Epithelial cell of proximal tubule (primary cell): ENCODE measurements around the gene ZNHIT1. TPM values are rescaled to one million over a fixed set of nuclear protein-coding genes. Genes with fewer than 3 reads are reported as not detected.

Experiments
- DNase-seq: peaks from one replicate; pipeline ENCODE4 v3.0.0-alpha.2; 2011; ENCODE audit warnings: low read depth
- H3K4me3 ChIP-seq: 2 replicates; pipeline ENCODE4 v1.5.1; 2011; ENCODE audit warnings: low read depth, mild to moderate bottlenecking, low read length
- total RNA-seq: library from RNA; depleted of rRNA; stranded (reverse); fragments of >200 nt; gene quantifications from 2 replicates; pipeline ENCODE4 v1.2.3, GENCODE V29; 2015
- TF ChIP-seq, protein P1 (sequence below): conservative IDR thresholded peaks from 2 replicates; pipeline ENCODE4 v1.5.1; 2012; ENCODE audit warnings: low read depth, mild to moderate bottlenecking, low read length

ZNHIT1 gene
- total RNA-seq, 1 donor from 2014 or later, result 129 TPM

DNA sequence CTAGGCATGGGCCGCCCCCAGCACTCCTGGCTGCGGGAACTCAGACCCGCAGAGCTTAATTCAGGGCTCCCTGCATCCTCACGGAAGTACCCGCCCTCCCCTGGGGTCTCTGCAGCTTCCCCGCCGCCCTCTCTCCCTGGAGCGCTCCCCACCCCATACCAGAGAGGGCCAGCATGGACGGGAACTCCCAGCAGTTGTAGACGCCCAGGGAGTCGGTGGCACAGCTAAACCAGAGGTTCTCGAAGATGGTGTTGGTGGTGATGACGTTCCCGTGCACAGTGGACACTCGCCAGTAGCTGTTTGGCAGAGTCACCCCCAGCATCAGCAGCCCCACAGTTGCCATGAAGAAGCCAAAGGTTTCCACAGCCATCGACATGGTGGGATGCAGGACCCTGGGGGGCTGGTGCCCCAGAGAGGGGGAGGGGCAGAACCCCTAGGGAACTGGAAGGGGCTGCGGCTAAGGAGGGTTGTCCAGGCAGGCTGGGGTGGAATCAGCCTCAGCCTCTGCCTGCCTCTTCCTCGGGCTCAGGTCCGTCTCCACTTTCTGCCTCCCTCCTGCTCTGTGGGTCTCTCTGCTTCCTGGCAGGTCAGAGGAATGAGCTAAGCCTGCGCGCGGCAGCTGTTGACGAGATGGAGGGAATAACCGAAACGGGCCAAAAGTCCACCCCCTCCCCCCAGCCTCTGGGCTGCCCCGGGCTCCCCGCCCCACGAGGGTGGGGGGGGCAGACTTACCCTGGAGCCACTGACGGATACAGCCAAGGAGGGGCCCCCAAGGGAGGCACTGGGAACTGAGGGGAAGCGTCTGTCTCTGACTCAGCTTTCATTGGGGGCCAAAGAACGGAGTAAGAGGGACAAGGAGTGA lies 19.5 kb downstream of the ZNHIT1 start, which contains the start of gene CLDN15:
Gene CLDN15, minus strand, starts transcription at position 597 of the 862 bp plus-strand sequence. Its CDS starts 221 bp downstream, at position 376.
- DNase-seq, result no peak
- TF ChIP-seq, protein P1, sequence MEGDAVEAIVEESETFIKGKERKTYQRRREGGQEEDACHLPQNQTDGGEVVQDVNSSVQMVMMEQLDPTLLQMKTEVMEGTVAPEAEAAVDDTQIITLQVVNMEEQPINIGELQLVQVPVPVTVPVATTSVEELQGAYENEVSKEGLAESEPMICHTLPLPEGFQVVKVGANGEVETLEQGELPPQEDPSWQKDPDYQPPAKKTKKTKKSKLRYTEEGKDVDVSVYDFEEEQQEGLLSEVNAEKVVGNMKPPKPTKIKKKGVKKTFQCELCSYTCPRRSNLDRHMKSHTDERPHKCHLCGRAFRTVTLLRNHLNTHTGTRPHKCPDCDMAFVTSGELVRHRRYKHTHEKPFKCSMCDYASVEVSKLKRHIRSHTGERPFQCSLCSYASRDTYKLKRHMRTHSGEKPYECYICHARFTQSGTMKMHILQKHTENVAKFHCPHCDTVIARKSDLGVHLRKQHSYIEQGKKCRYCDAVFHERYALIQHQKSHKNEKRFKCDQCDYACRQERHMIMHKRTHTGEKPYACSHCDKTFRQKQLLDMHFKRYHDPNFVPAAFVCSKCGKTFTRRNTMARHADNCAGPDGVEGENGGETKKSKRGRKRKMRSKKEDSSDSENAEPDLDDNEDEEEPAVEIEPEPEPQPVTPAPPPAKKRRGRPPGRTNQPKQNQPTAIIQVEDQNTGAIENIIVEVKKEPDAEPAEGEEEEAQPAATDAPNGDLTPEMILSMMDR, result no peak
- no peak within 1 kb of the TSS for H3K4me3 ChIP-seq

DNA sequence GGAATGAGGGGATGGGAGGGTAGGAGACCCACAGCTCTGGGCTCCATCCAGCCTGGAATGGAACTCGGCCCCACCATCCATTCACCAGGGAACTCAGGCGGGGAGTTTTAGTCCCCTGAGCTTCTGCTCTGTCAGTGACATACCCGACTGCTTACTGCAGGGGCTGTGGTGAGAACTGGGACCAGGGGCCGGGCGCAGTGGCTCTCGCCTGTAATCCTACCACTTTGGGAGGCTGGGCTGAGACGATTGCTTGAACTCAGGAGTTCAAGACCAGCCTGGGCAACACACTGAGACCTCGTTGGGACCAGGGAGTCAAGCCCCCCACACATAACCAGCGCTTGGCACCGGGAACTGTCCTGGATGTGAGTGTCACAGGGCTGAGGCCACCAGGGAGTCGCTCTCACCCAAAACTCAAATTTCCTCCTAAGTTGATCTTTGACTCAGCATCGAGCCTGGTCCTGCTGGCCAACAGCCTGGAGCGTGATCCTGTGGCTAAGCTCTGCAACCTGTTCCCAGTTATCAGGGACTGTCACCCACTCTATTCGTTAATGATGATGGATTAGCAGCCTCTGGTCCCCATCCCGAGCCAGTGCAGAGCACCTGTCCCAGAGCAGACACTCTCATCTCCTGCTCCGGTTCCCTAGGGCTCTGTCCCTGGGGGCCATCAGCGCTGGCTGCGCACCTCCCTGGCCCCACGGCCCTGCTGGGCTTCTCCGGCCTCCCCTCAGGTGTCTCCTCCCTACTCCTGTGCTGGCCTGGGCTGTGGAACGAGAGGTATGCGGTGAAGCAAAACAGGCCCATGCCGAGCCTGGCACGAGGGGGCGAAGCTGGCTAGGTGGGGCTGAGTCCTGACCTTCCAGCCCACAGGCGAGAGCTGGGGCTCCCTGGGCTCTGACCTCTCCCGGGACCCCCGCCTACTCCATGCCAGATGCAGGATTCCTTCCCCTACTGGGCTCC lies 20.5 kb downstream of the ZNHIT1 start:
- H3K4me3 ChIP-seq, result no peak overlapping the region
- TF ChIP-seq, protein P1, result no peak
- no peak for DNase-seq

GRCh38 chr7:101239191-101239950 lies 21.4 kb downstream of the ZNHIT1 start:
- no peak overlapping the region for H3K4me3 ChIP-seq
- TF ChIP-seq, protein P1, result no peak
- DNase-seq, result no peak

GRCh38 chr7:101239951-101240220 lies 21.9 kb downstream of the ZNHIT1 start:
- TF ChIP-seq, protein P1, result no peak
- DNase-seq, result no peak
- H3K4me3 ChIP-seq, result no peak overlapping the region

DNA sequence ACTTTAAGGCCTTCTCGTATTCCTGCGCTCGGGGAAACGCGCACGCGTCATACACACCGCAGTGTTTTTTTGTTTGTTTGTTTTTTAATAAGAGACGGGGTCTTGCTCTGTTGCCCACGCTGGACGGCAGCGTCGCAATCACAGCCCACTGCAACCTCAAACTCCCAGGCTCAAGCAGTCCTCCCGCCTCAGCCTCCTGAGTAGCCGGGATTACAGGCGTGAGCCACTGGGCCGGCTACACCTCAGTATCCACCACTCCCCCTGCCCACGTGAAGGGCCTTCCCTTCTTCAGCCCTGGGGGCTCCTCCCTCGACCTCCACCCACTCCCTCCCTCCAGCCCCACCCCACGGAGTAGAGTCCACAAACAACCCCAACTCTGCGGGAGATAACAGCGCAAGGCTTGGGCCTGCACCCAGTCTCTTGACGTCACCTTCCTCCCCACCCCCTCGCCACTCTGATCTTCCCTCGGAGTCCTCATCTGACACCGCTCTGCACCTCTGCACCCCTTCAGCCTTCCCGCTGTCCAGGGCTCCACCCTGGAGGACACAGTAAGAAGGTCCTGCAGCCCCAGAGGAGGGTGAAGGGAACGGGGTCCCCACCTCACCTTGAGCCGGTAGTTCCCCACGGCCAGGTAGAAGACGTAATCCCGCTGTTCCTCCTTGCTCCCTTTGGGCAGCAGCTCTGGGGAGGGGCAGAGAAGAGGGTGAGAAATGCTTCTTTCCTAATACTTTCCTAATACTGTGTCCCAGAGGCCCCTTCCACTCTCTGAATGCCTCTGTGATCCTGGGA lies 22.5 kb downstream of the ZNHIT1 start:
- no peak overlapping the region for H3K4me3 ChIP-seq
- TF ChIP-seq, protein P1, result no peak
- no peak for DNase-seq

DNA sequence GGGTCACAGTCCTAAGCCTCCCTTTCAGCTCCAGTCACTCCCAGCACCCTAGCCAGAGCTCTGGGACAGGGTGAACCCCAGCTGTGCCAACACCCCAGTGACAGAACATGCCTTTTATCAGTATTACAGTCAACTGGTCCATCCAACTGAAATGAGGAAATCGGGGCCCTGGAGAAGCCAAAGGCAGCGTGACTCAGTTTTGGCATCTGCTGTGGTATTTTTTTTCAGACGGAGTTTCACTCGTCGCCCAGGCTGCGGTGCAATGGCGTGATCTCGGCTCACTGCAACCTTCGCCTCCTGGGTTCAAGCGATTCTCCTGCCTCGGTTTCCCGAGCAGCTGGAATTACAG lies 23.0 kb downstream of the ZNHIT1 start:
- H3K4me3 ChIP-seq, result no peak overlapping the region
- TF ChIP-seq, protein P1, result no peak
- DNase-seq, result no peak
